NB4 (cell line): Measurements from ENCODE around the gene GFRA4.

Experiments
- CTCF ChIP-seq: IDR thresholded peaks from one replicate; pipeline ENCODE4 v1.5.1; 2012; ENCODE audit warnings: low read depth, low read length
- MAX ChIP-seq: IDR thresholded peaks from 2 replicates; pipeline ENCODE4 v1.6.1; 2011; ENCODE audit warnings: low read depth, low read length
- MYC ChIP-seq: IDR thresholded peaks from 2 replicates; pipeline ENCODE4 v1.6.1; 2011; ENCODE audit warnings: low read depth, low read length
- POLR2A ChIP-seq: IDR thresholded peaks from 2 replicates; pipeline ENCODE4 v1.6.1; 2011; ENCODE audit warnings: mild to moderate bottlenecking; ENCODE audit not compliant: insufficient read length; ENCODE audit errors: extremely low read depth

GRCh38 chr20:3674995-3675900, 12.0 kb upstream of the GFRA4 start:
- no peak for TF ChIP-seq CTCF
- TF ChIP-seq POLR2A: no peak
- no peak for TF ChIP-seq MAX
- TF ChIP-seq MYC: no peak
